8988T (cell line): ENCODE measurements around the gene COA7.
"Not testable (repeated sequence)": the region's sequence is repeated elsewhere in the genome, so short reads cannot be mapped to it uniquely, and the experiment has no call there.

Experiments used
- DNase-seq: peaks from one replicate; pipeline ENCODE4 v3.0.0; 2011

The COA7 gene

GRCh38 chr1:52702886-52703787 is 5.0 kb upstream of the COA7 start:
- no peak for DNase-seq

GRCh38 chr1:52695627-52696026 is 2.5 kb downstream of the COA7 start:
- DNase-seq, result no peak

- DNase-seq, result no peak
Measured at GRCh38 chr1:52693843-52694242, 4.3 kb downstream of the COA7 start.

- not testable (repeated sequence) for DNase-seq
Measured at GRCh38 chr1:52693351-52693750, 4.8 kb downstream of the COA7 start.

GRCh38 chr1:52692697-52693096 is 5.5 kb downstream of the COA7 start:
- no peak for DNase-seq

GRCh38 chr1:52691821-52692220 is 6.3 kb downstream of the COA7 start:
- DNase-seq, result no peak

GRCh38 chr1:52686830-52687229 is 11.3 kb downstream of the COA7 start:
- no peak for DNase-seq

GRCh38 chr1:52686261-52686751 is 11.8 kb downstream of the COA7 start:
- not testable (repeated sequence) for DNase-seq

- DNase-seq, result no peak
Measured at GRCh38 chr1:52684545-52684944, 13.6 kb downstream of the COA7 start.

GRCh38 chr1:52683367-52683940 is 14.7 kb downstream of the COA7 start:
- no peak for DNase-seq

- DNase-seq, result no peak
Measured at GRCh38 chr1:52681136-52681535, 17.0 kb downstream of the COA7 start.

GRCh38 chr1:52680353-52680752 is 17.8 kb downstream of the COA7 start:
- no peak for DNase-seq

- DNase-seq, result no peak
Measured at GRCh38 chr1:52679498-52679897, 18.6 kb downstream of the COA7 start.

GRCh38 chr1:52679048-52679447 is 19.1 kb downstream of the COA7 start:
- no peak for DNase-seq

- no peak for DNase-seq
Measured at GRCh38 chr1:52677076-52677806, 20.9 kb downstream of the COA7 start.

- DNase-seq, result no peak
Measured at GRCh38 chr1:52676249-52676903, 21.8 kb downstream of the COA7 start.

- DNase-seq, result no peak
Measured at GRCh38 chr1:52674497-52675384, 23.4 kb downstream of the COA7 start.

- no peak for DNase-seq
Measured at GRCh38 chr1:52673513-52673912, 24.6 kb downstream of the COA7 start.

- DNase-seq, result no peak
Measured at GRCh38 chr1:52672946-52673345, 25.2 kb downstream of the COA7 start.

- DNase-seq, result no peak
Measured at GRCh38 chr1:52670604-52671003, 27.5 kb downstream of the COA7 start.

GRCh38 chr1:52669696-52670095 is 28.5 kb downstream of the COA7 start:
- DNase-seq, result no peak

GRCh38 chr1:52668711-52669110 is 29.4 kb downstream of the COA7 start:
- no peak for DNase-seq
